Measurements from ENCODE around the gene RIPOR3.
"Not testable (repeated sequence)": the region's sequence is repeated elsewhere in the genome, so short reads cannot be mapped to it uniquely, and the experiment has no call there.

RIPOR3 gene

GRCh38 chr20:50552979-50553378, 138.4 kb downstream of the RIPOR3 start:
- no peak for DNase-seq (ENCODE audit: low read depth, low spot score)

GRCh38 chr20:50551288-50551687, 140.1 kb downstream of the RIPOR3 start:
- no peak for DNase-seq (ENCODE audit: low read depth, low spot score)

- no peak for DNase-seq (ENCODE audit: low read depth, low spot score)
Measured at GRCh38 chr20:50550531-50550930, 140.8 kb downstream of the RIPOR3 start.

- no peak for DNase-seq (ENCODE audit: low read depth, low spot score)
Measured at GRCh38 chr20:50548396-50548795, 142.9 kb downstream of the RIPOR3 start.

- DNase-seq (ENCODE audit: low read depth, low spot score) = no peak
Measured at GRCh38 chr20:50547964-50548363, 143.4 kb downstream of the RIPOR3 start.

- no peak for DNase-seq (ENCODE audit: low read depth, low spot score)
Measured at GRCh38 chr20:50546729-50547314, 144.5 kb downstream of the RIPOR3 start.

- no peak for DNase-seq (ENCODE audit: low read depth, low spot score)
Measured at GRCh38 chr20:50545126-50545525, 146.2 kb downstream of the RIPOR3 start.

GRCh38 chr20:50543326-50543725, 148.0 kb downstream of the RIPOR3 start:
- no peak for DNase-seq (ENCODE audit: low read depth, low spot score)

- DNase-seq (ENCODE audit: low read depth, low spot score) = no peak
Measured at GRCh38 chr20:50541606-50542041, 149.7 kb downstream of the RIPOR3 start.

GRCh38 chr20:50540620-50541605, 150.4 kb downstream of the RIPOR3 start:
- DNase-seq (ENCODE audit: low read depth, low spot score) = no peak

GRCh38 chr20:50539798-50540197, 151.5 kb downstream of the RIPOR3 start:
- DNase-seq (ENCODE audit: low read depth, low spot score) = not testable (repeated sequence)

GRCh38 chr20:50538276-50538675, 153.1 kb downstream of the RIPOR3 start:
- no peak for DNase-seq (ENCODE audit: low read depth, low spot score)

- no peak for DNase-seq (ENCODE audit: low read depth, low spot score)
Measured at GRCh38 chr20:50537546-50538201, 153.7 kb downstream of the RIPOR3 start.

- no peak for DNase-seq (ENCODE audit: low read depth, low spot score)
Measured at GRCh38 chr20:50536333-50536732, 155.0 kb downstream of the RIPOR3 start.

All from brain pericyte (primary cell).